Calu3 (cell line): ENCODE data around the gene TTC6. TPM values are rescaled to one million over a fixed set of nuclear protein-coding genes. Genes with fewer than 3 reads are reported as not detected.

Source experiments
- BruUV-seq: library from RNA; stranded (reverse); fragments of 400-500 nt; replicated peaks from 2 replicates; lab custom pipeline; 2021; lab: Mats Ljungman, UMichigan
- CTCF ChIA-PET: fragments of 300-600 bp; sonication (Branson Sonifier 250); formaldehyde crosslinking; loops from one replicate; lab custom pipeline; 2022; ENCODE audit warnings: antibody characterized with exemption; lab: Charles Lee
- DNase-seq: peaks from one replicate; pipeline ENCODE4 v3.0.0; 2022
- H3K27ac Mint-ChIP-seq: one replicate; pipeline ENCODE4 v1.8.0; 2022; ENCODE audit warnings: mixed read lengths; ENCODE audit not compliant: unreplicated experiment
- H3K27me3 Mint-ChIP-seq: one replicate; pipeline ENCODE4 v1.8.0; 2022; ENCODE audit warnings: mixed read lengths; ENCODE audit not compliant: unreplicated experiment
- H3K36me3 Mint-ChIP-seq: one replicate; pipeline ENCODE4 v1.8.0; 2022; ENCODE audit warnings: mild to moderate bottlenecking, moderate library complexity, mixed read lengths; ENCODE audit not compliant: insufficient read depth, unreplicated experiment
- H3K4me1 Mint-ChIP-seq: one replicate; pipeline ENCODE4 v1.8.0; 2022; ENCODE audit warnings: mild to moderate bottlenecking, low read depth, mixed read lengths; ENCODE audit not compliant: unreplicated experiment
- H3K4me3 Mint-ChIP-seq: one replicate; pipeline ENCODE4 v1.8.0; 2022; ENCODE audit warnings: mild to moderate bottlenecking, low read depth, moderate library complexity, mixed read lengths; ENCODE audit not compliant: unreplicated experiment
- H3K9me3 Mint-ChIP-seq: one replicate; pipeline ENCODE4 v1.8.0; 2022; ENCODE audit warnings: low read depth, mixed read lengths; ENCODE audit not compliant: unreplicated experiment
- intact Hi-C: fragments of 100-400 bp; cut with micrococcal nuclease; formaldehyde crosslinking; loops from one replicate; pipeline ENCODE4 v1.10.0; 2022; ENCODE audit not compliant: unreplicated experiment
- total RNA-seq: library from RNA; stranded (reverse); gene quantifications from 2 replicates; pipeline ENCODE4 v1.2.3, GENCODE V29; 2022
- TF ChIP-seq, protein P1 (sequence below): fragments of 200-600 bp; IDR thresholded peaks from one replicate; pipeline ENCODE4 v1.8.0; 2022; ENCODE audit warnings: antibody characterized with exemption; ENCODE audit not compliant: unreplicated experiment

Gene TTC6
- total RNA-seq, 1 experiment from 2014 or later, result 13.8 TPM

DNA sequence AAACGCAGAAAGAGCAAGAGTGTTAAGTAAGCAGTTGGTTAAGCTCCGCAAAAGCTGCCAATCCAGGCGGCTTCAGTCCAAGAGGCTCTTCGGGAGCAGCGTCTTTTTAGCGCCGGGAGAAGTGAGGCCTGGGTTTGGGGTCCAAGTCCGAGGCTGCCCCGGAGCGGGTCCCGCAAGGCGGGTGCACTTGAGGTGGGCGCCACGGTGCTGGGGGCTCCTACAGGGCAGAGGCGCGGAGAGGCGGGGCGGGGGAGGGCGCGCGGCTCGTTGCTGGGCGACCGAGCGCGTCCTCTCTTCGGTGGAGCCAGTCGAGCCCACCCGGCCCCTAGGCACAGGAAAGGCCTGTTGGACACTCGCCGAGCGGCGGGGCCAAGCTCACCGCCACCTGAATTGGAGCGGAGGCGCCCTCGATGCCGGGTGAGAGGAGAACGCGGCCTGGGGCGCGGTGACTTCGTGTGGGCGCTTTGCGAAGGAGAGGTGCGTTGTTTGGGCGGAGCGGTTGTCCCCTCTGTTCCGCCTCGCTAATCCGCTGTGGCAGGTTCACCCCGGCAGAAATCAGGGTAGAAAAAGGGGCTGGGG, 15.6 kb downstream of the TTC6 start:
- Mint-ChIP-seq H3K27ac (no peak overlapping the region), H3K4me1 (no peaks in the 10 kb centered on the region), H3K9me3 (peaks cover 9% of the 10 kb centered on the region), H3K4me3 (no peak overlapping the region), H3K27me3 (no peaks in the 10 kb centered on the region), H3K36me3 (peaks cover 7% of the 10 kb centered on the region)
- intact Hi-C loops, result no loop called here
- no peak for DNase-seq
- TF ChIP-seq, protein P1, sequence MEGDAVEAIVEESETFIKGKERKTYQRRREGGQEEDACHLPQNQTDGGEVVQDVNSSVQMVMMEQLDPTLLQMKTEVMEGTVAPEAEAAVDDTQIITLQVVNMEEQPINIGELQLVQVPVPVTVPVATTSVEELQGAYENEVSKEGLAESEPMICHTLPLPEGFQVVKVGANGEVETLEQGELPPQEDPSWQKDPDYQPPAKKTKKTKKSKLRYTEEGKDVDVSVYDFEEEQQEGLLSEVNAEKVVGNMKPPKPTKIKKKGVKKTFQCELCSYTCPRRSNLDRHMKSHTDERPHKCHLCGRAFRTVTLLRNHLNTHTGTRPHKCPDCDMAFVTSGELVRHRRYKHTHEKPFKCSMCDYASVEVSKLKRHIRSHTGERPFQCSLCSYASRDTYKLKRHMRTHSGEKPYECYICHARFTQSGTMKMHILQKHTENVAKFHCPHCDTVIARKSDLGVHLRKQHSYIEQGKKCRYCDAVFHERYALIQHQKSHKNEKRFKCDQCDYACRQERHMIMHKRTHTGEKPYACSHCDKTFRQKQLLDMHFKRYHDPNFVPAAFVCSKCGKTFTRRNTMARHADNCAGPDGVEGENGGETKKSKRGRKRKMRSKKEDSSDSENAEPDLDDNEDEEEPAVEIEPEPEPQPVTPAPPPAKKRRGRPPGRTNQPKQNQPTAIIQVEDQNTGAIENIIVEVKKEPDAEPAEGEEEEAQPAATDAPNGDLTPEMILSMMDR, result no peak
- no TSS peak for BruUV-seq
- CTCF ChIA-PET, result interaction anchor here (0.7 kb wide), 1 partner anchor 702 kb away, joined by 4 read pairs; no protein-coding TSS in a partner anchor

DNA sequence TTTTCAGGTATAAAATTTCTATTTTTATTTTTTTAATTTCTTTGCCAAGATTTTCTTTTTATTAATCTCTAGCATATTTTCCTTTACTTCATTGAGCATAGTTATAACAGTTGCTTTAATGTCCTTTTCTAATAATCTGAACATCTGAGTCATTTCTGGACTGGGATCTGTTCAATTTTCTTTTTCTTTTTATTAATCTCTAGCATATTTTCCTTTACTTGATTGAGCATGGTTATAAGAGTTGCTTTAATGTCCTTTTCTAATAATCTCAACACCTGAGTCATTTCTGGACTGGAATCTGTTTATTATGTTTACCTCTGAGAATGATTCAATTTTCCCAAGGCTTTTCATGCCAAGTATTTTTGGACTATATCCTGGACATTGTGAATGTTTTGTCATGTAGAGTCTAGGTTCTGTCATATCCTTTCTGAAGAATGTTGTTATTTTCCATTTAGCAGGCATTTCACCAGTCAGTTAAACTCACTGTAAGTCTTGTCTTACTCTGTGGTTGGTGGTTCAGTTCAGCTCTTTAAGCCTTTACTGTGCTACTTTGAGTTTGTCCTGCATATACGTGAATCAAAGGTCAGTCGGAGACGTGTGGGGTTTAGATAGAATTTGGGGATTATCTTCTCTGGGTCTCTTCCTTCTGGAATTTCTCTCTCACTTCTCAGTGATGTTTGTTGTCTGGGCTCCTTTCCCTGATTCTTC, 20.3 kb downstream of the TTC6 start:
- intact Hi-C loops, result no loop called here
- DNase-seq, result no peak
- no peaks in the 10 kb centered on the region for H3K27me3 Mint-ChIP-seq
- H3K9me3 Mint-ChIP-seq, result peaks cover 6% of the 10 kb centered on the region
- BruUV-seq, result no TSS peak
- H3K27ac Mint-ChIP-seq, result no peak overlapping the region
- TF ChIP-seq, protein P1, result no peak
- H3K4me1 Mint-ChIP-seq, result peaks cover 12% of the 10 kb centered on the region
- peaks cover 7% of the 10 kb centered on the region for H3K36me3 Mint-ChIP-seq
- no peak overlapping the region for H3K4me3 Mint-ChIP-seq
- CTCF ChIA-PET, result interaction anchor here (0.6 kb wide), 1 partner anchor 9 kb away, joined by 3 read pairs; no protein-coding TSS in a partner anchor

DNA sequence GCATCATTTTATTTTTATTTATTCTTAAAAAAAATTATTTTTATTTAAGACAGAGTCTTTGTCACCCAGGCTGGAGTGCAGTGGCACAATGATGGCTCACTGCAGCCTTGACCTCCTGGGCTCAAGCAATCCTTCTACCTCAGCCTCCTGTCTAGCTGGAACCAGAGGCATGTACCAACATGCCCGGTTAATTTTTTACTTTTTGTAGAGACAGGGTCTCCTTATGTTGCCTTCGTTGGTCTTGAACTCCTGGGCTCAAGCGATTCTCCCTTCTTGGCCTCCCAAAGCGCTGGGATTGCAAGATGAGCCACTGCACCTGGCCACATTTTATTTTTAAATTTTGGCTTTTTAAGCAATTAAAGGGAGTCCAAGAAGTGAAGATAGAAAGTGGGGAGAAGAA, 21.4 kb downstream of the TTC6 start:
- H3K36me3 Mint-ChIP-seq, result no peaks in the 10 kb centered on the region
- no peaks in the 10 kb centered on the region for H3K27me3 Mint-ChIP-seq
- no TSS peak for BruUV-seq
- DNase-seq, result no peak
- H3K4me1 Mint-ChIP-seq, result peaks cover 12% of the 10 kb centered on the region
- CTCF ChIA-PET, result no interaction called here
- no peak overlapping the region for H3K4me3 Mint-ChIP-seq
- intact Hi-C loops, result no loop called here
- H3K27ac Mint-ChIP-seq, result no peak overlapping the region
- TF ChIP-seq, protein P1, result no peak
- peaks cover 4% of the 10 kb centered on the region for H3K9me3 Mint-ChIP-seq

DNA sequence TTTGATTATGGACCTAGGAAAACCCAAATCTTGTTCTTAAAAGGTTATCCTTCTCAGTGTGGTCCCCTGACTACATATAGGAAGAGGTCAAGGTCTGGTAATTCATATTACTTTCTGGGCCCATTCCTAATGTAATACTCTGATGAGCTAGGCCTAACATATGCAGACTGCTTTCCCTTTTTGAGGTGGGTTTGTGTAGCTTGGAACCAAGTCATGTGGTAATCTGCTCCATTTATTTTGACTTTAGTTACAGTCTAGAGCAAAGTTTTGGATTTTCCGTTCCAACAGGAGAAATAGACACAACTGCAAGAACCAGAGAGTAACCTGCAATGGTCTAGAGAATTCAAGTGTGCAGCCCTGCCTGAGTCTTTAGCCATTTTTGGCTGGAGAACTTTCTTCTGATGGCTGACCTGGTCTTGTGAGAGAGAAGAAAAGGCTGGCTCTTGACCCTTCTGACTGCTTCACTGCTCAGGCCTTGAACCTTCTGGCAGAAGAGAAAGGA, 22.5 kb downstream of the TTC6 start:
- no peaks in the 10 kb centered on the region for H3K36me3 Mint-ChIP-seq

More for the DNA sequence above, 22.5 kb downstream of the TTC6 start:
- no TSS peak for BruUV-seq
- DNase-seq, result no peak
- Mint-ChIP-seq H3K27me3 (no peaks in the 10 kb centered on the region), H3K4me3 (no peak overlapping the region), H3K27ac (peak overlapping the region; percentile 77), H3K4me1 (peaks cover 12% of the 10 kb centered on the region), H3K9me3 (peaks cover 4% of the 10 kb centered on the region)
- intact Hi-C loops, result no loop called here
- TF ChIP-seq, protein P1, result no peak
- CTCF ChIA-PET, result interaction anchor here (0.6 kb wide), 1 partner anchor 10 kb away, joined by 3 read pairs; no protein-coding TSS in a partner anchor
